OCI-LY1 (cell line): ENCODE data around the gene ZIM2.

Experiments
- H2AFZ ChIP-seq: fragments of 200-600 bp; sonication (generic), shearing (Covaris generic); 2 replicates; pipeline ENCODE4 v1.6.0; 2014; ENCODE audit warnings: antibody characterized with exemption, mild to moderate bottlenecking, low read length
- H3F3A ChIP-seq: fragments of 200-600 bp; sonication (generic), shearing (Covaris generic); 2 replicates; pipeline ENCODE4 v1.6.0; 2014; ENCODE audit warnings: mild to moderate bottlenecking, antibody characterized with exemption, low read length, moderate library complexity; ENCODE audit not compliant: insufficient read depth
- H3K27ac ChIP-seq: fragments of 200-600 bp; sonication (generic); 2 replicates; pipeline ENCODE4 v1.5.1; 2014; ENCODE audit warnings: low read length, mixed run types, mild to moderate bottlenecking, low read depth; ENCODE audit not compliant: poor library complexity, severe bottlenecking
- H3K27me3 ChIP-seq: fragments of 200-600 bp; sonication (generic); 2 replicates; pipeline ENCODE4 v1.6.0; 2014; ENCODE audit warnings: antibody characterized with exemption, mild to moderate bottlenecking, low read length, moderate library complexity; ENCODE audit not compliant: insufficient read depth
- H3K36me3 ChIP-seq: fragments of 200-600 bp; sonication (generic); 2 replicates; pipeline ENCODE4 v1.6.1; 2014; ENCODE audit warnings: mild to moderate bottlenecking, antibody characterized with exemption, low read length, moderate library complexity, mixed read lengths; ENCODE audit not compliant: insufficient read depth
- H3K4me1 ChIP-seq: fragments of 200-600 bp; sonication (generic); 2 replicates; pipeline ENCODE4 v1.5.1; 2014; ENCODE audit warnings: mild to moderate bottlenecking, low read length, moderate library complexity; ENCODE audit not compliant: insufficient read depth, severe bottlenecking
- H3K4me2 ChIP-seq: fragments of 200-600 bp; sonication (generic), shearing (Covaris generic); 2 replicates; pipeline ENCODE4 v1.6.1; 2014; ENCODE audit warnings: low read length
- H3K4me3 ChIP-seq: fragments of 200-600 bp; sonication (generic); 2 replicates; pipeline ENCODE4 v1.5.1; 2014; ENCODE audit warnings: low read length, low read depth, mild to moderate bottlenecking, mixed read lengths; ENCODE audit not compliant: poor library complexity, severe bottlenecking
- H3K79me2 ChIP-seq: fragments of 200-600 bp; shearing (Covaris generic); 2 replicates; pipeline ENCODE4 v1.6.1; 2016; ENCODE audit warnings: mixed run types, low read length, mixed read lengths; ENCODE audit not compliant: insufficient read depth
- H3K9ac ChIP-seq: fragments of 200-600 bp; sonication (generic), shearing (Covaris generic); 2 replicates; pipeline ENCODE4 v1.6.1; 2014; ENCODE audit warnings: mild to moderate bottlenecking, low read length, mixed read lengths
- H3K9me2 ChIP-seq: fragments of 200-600 bp; sonication (generic), shearing (Covaris generic); 2 replicates; pipeline ENCODE4 v1.6.1; 2014; ENCODE audit warnings: low read depth, mild to moderate bottlenecking, low read length, mixed read lengths
- H3K9me3 ChIP-seq: fragments of 200-600 bp; shearing (Covaris generic); 2 replicates; pipeline ENCODE4 v1.6.1; 2014; ENCODE audit warnings: low read length, mixed read lengths
- H4K20me1 ChIP-seq: fragments of 200-600 bp; sonication (generic), shearing (Covaris generic); 2 replicates; pipeline ENCODE4 v1.6.0; 2016; ENCODE audit warnings: mild to moderate bottlenecking, low read length; ENCODE audit not compliant: insufficient read depth
- EZH2 ChIP-seq: fragments of 200-600 bp; sonication (generic), shearing (Covaris generic); IDR thresholded peaks from 2 replicates; pipeline ENCODE4 v1.8.0; 2017; ENCODE audit warnings: borderline replicate concordance, mixed run types, mild to moderate bottlenecking, antibody characterized with exemption, low read length, moderate library complexity, mixed read lengths
- TF ChIP-seq, protein P1 (sequence below): fragments of 200-600 bp; sonication (generic), shearing (Covaris generic); IDR thresholded peaks from 2 replicates; pipeline ENCODE4 v1.5.1; 2017; ENCODE audit warnings: mild to moderate bottlenecking, antibody characterized with exemption, low read length, moderate library complexity, mixed read lengths

ZIM2 gene

DNA sequence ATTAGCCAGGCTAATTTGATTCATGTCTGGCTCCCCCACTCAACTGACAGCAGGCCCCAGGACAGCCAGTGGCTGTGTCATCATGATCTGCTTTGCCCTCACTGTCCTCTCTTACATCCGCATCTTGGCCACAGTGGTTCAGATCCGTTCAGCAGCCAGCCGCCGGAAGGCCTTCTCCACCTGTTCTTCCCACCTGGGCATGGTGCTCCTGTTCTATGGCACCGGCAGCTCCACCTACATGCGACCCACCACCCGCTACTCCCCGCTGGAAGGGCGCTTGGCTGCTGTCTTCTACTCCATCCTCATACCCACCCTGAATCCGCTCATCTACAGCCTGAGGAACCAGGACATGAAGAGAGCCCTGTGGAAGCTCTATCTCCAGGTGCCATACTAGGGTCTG is 79.7 kb downstream of the ZIM2 start:
- H3K9me2 ChIP-seq: no peaks in the 10 kb centered on the region
- no peaks in the 10 kb centered on the region for H3K4me1 ChIP-seq
- H2AFZ ChIP-seq: no peak overlapping the region
- no peak overlapping the region for H3K27ac ChIP-seq
- no peak overlapping the region for H3K4me3 ChIP-seq
- TF ChIP-seq EZH2: no peak
- TF ChIP-seq, protein P1, sequence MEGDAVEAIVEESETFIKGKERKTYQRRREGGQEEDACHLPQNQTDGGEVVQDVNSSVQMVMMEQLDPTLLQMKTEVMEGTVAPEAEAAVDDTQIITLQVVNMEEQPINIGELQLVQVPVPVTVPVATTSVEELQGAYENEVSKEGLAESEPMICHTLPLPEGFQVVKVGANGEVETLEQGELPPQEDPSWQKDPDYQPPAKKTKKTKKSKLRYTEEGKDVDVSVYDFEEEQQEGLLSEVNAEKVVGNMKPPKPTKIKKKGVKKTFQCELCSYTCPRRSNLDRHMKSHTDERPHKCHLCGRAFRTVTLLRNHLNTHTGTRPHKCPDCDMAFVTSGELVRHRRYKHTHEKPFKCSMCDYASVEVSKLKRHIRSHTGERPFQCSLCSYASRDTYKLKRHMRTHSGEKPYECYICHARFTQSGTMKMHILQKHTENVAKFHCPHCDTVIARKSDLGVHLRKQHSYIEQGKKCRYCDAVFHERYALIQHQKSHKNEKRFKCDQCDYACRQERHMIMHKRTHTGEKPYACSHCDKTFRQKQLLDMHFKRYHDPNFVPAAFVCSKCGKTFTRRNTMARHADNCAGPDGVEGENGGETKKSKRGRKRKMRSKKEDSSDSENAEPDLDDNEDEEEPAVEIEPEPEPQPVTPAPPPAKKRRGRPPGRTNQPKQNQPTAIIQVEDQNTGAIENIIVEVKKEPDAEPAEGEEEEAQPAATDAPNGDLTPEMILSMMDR: no peak
- H3K27me3 ChIP-seq: no peaks in the 10 kb centered on the region
- H4K20me1 ChIP-seq: no peaks in the 10 kb centered on the region
- H3F3A ChIP-seq: no peaks in the 10 kb centered on the region
- H3K36me3 ChIP-seq: no peaks in the 10 kb centered on the region
- H3K9ac ChIP-seq: no peak overlapping the region
- no peaks in the 10 kb centered on the region for H3K79me2 ChIP-seq
- 0 out of 2 replicates have a peak, but pooled peaks cover 6% of the 10 kb centered on the region for H3K9me3 ChIP-seq
- no peak overlapping the region for H3K4me2 ChIP-seq

DNA sequence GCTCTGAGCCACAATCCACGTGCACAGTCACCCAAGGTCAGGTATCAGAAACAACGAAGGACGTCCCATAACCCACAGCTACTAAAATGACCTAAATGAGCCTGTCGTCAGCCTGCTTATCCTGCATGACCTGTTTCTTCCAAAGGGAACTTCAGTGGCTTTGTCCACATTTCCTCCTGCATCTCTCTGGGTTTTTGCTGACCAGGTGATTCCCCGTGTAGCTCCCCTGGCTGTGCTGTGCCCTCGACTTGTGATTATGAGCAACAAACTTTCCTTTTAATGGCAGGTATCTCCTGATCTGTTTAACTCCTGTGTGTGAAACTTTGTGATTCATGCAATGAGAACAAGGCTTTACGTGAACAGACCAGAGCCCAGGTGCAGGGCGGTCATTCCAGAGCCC is 81.0 kb downstream of the ZIM2 start:
- Histone ChIP-seq H3K4me3 (no peak overlapping the region), H3K9me2 (no peaks in the 10 kb centered on the region), H4K20me1 (no peaks in the 10 kb centered on the region), H3F3A (no peaks in the 10 kb centered on the region), H3K27me3 (no peaks in the 10 kb centered on the region), H3K4me1 (no peaks in the 10 kb centered on the region), H3K79me2 (no peaks in the 10 kb centered on the region), H3K9me3 (no peaks in the 10 kb centered on the region), H3K9ac (no peak overlapping the region), H2AFZ (no peak overlapping the region), H3K27ac (no peak overlapping the region), H3K4me2 (no peak overlapping the region), H3K36me3 (no peaks in the 10 kb centered on the region)
- no peak for TF ChIP-seq EZH2
- TF ChIP-seq, protein P1: no peak

DNA sequence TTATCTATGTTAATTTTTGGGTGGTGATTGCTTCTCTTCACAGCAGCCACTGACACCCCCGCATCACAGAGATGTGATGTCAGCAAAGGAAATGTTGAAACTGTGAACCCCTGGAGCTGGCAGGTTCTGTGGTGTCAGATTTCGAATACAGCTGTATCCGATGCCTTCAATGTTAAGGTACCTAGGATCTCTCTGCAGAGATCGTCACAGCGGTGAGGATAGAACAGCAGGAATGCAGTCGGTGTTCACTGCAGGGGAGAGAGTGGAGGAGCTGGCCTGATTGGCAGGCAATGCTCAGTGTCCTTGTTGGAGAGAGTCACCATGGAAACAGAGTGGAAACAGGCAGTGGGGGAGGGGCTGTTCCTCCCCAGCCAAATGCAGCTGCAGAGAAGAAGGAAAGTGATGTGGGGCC is 89.4 kb downstream of the ZIM2 start:
- Histone ChIP-seq H3K4me2 (no peak overlapping the region), H3K36me3 (no peaks in the 10 kb centered on the region), H3K9ac (no peak overlapping the region), H2AFZ (no peak overlapping the region), H4K20me1 (no peaks in the 10 kb centered on the region), H3F3A (no peaks in the 10 kb centered on the region), H3K4me1 (no peaks in the 10 kb centered on the region), H3K79me2 (no peaks in the 10 kb centered on the region), H3K4me3 (no peak overlapping the region), H3K27ac (no peak overlapping the region), H3K9me2 (no peaks in the 10 kb centered on the region), H3K27me3 (no peaks in the 10 kb centered on the region), H3K9me3 (no peaks in the 10 kb centered on the region)
- TF ChIP-seq, protein P1: no peak
